Renal cortical epithelial cell (primary cell): ENCODE results near the gene COMTD1. TPM values are rescaled to one million over a fixed set of nuclear protein-coding genes. Genes with fewer than 3 reads are reported as not detected.
"Not testable (repeated sequence)": the region's sequence is repeated elsewhere in the genome, so short reads cannot be mapped to it uniquely, and the experiment has no call there.

Experiments
- DNase-seq: peaks from one replicate; pipeline ENCODE4 v3.0.0-alpha.2; 2011; ENCODE audit warnings: low read depth
- total RNA-seq: library from RNA; depleted of rRNA; stranded (reverse); fragments of >200 nt; gene quantifications from 2 replicates; pipeline ENCODE4 v1.2.3, GENCODE V29; 2014

The COMTD1 gene
- total RNA-seq, 1 donor from 2014 or later: 11.4 TPM

DNA sequence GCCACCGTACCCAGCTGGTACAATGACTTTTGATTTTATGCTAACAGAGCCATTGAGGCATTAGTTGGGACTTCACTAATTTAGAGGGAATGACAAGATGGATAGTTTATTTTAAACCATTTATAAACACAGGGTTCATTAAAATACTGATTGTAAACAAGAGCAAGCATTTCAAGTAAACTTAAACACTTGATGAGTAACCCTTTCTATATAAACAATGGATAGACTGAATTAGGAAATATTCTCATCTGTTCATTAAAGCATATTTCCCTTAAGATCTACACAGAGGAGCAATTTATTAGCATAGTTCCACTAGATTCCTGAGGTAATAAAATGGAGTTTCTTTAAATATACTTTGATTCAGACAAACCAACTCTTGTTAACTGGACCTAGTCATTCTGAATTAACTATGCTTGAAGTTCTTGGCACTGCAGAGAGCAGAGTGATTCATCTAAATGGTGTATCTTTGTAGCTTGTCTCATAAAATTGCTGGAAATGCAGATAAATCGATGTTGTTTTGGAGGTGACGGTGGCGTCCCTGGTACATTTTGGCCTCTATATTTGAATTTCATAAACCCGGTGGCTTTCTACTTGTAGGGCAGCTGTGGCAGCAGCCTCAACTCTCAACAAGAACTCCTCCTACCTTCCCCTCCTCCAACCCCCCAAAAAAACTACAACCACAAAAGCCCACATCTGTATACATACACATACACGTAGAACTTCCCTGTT, 40.6 kb downstream of the COMTD1 start:
- DNase-seq: peak; percentile 68

DNA sequence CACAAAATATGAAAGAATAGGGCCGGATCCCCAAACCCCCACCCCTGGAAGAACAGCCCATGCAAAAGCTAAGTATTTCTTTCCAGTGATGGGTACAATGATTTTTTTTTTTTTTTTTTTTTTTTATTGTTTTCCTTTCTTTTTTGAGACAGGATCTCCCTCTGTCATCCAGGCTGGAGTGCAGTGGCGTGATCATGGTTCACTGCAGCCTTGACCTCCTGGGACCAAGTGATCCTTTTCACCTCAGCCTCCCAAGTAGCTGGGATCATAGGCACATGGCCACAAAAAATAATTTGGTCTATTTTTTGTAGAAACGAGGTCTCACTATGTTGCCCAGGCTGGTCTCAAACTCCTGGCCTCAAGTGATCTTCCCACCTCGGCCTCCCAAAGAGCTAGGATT, 41.1 kb downstream of the COMTD1 start:
- not testable (repeated sequence) for DNase-seq

DNA sequence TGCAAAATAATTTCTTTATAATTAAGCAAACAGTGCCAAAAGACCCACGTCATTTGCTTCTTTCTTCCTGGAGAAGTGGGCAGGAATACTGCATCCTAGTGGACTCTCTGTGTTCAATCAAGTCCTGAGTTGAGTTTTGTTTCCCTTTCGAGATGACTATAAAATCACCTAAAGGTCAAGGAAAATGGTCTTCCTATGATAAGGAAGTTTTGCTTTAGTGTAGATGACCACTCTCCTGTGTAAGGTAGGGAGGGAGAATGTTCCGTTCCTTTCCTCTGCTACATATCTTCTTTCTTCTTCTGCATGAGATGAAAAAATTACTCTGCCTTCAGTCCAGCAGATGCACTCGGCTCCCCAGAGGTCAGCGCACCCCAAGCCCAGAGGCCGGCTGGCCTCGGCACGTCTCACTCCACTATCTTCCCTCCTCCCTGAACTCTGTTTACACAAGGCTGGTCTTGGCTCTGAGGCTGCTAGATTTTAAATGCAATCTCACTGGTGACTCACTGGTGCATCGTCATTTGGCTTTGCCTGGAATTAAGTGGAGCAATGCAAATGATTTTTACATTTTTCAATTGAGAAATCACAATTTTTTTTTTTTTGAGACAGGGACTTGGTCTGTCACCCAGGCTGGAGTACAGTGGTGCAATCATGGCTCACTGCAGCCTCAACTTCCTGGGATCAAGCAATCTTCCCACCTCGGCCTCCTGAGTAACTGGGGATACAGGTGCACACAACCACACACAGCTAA, 43.8 kb downstream of the COMTD1 start:
- peak; percentile 78 for DNase-seq

DNA sequence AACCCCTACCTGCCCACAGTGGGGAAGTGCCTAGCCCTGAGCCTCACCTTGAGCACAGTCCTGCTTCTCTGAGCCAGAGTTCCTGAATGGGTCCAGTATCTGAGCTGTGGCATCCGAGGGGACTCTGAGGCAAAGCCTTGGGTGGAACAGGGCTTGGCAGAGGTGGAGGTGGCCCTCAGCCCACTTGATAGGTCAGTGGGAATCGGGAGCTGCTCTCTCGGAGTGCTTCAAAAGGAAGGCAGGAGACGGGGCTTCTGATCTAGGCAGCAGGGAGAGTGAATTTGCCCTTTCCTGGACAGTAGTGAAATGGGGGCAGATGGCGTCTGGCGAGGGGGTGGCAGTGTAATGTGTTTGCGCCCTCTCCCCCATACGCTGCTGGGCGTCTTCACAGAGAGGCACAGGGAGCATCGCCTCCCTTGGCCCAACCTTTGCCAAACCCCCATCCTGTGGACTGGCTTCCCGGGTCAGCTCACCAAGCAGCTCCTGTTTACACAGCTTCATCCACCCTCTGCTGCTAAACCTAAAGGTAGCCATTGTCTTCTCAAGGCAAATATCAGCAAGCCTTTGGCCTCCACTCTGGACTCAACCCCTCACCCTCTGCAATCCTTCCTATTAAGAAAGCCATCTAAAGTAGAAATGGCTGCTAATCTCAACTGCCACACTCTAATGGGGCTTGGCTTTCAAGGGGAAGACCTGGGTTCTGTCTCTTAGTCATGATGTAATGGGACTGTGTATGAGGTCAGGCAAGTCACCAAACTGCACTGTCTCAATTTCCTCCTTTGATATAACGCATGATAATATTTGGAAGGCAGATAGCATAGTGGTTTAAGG, 46.3 kb downstream of the COMTD1 start:
- no peak for DNase-seq

DNA sequence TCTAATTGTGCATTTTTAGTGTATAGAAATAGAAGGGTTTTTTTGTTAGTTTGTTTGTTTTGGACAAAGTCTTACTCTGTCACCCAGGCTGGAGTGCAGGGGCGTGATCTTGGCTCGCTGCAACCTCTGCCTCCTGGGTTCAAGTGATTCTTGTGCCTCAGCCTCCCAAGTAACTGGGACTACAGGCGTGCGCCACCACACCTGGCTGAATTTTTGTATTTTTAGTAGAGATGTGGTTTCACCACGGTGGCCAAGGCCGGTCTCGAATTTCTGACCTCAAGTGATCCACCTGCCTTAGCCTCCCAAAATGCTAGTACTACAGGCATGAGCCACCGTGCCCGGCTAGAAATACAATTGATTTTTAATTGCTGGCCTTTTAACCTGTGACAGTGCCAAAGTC, 47.2 kb downstream of the COMTD1 start:
- not testable (repeated sequence) for DNase-seq

DNA sequence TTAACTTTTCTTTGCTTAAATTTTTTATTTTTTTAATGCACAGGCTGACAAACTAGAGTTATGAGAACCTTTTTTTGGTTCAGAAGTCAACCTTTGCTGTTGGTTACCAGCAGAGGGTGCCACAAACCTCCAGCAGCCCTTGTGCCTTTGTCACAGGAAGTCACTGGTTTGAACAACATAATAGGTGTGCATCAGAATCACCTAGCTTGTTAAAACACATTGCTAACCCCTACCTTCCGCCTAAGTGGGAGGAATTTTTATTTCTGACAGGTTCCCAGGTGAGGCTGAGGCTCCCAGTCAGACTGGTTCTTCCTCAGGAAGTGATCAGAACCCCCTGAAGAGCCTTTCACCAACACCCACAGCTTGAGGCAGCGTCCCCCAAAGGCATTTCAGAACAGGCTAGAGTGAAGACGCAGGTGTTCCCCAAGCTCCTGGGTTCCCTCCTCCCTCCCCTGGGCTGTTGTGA, 47.8 kb downstream of the COMTD1 start:
- DNase-seq: peak; percentile 74

DNA sequence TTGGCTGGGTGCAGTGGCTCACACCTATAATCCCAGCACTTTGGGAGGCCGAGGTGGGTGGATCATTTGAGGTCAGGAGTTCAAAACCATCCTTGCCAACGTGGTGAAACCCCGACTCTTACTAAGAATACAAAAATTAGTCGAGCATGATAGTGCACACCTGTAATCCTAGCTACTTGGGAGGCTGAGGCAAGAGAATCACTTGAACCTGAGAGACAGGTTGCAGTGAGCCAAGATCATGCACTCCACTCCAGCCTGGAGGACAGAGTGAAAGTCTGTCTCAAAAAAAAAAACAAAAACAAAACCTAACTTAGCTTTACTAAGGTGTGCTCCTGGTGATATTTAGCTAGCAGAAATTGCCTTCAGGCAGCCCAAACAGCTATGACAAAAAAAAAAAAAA, 49.4 kb downstream of the COMTD1 start:
- no peak for DNase-seq

Other genes with a start within 250 kb of the COMTD1 start
- 36.4 and 41.3 TPM in 2 replicates for gene SAMD8, start 124.3 kb downstream of the COMTD1 start, total RNA-seq
- 244 and 245 TPM in 2 replicates for gene VDAC2, start 25.2 kb downstream of the COMTD1 start, total RNA-seq
- 5.2 and 21.7 TPM in 2 replicates for gene ZNF503, start 165.8 kb upstream of the COMTD1 start, total RNA-seq
- 8.7 and 11.7 TPM in 2 replicates for gene LRMDA, start 195.7 kb upstream of the COMTD1 start, total RNA-seq